Ectodermal cell (in vitro differentiated cells): ENCODE data around the gene APOE.
"Not testable (repeated sequence)": the region's sequence is repeated elsewhere in the genome, so short reads cannot be mapped to it uniquely, and the experiment has no call there.

Experiments used
- H3K27ac ChIP-seq: 2 replicates; pipeline ENCODE4 v1.7.0; 2013; ENCODE audit warnings: mild to moderate bottlenecking, low read depth, low read length; ENCODE audit not compliant: insufficient read depth, poor library complexity, severe bottlenecking
- H3K27me3 ChIP-seq: 2 replicates; pipeline ENCODE4 v1.7.0; 2013; ENCODE audit warnings: mild to moderate bottlenecking, low read length; ENCODE audit not compliant: insufficient read depth, control insufficient read depth, poor library complexity, severe bottlenecking
- H3K36me3 ChIP-seq: one replicate; pipeline ENCODE4 v1.7.0; 2013; ENCODE audit warnings: low read length; ENCODE audit not compliant: control insufficient read depth, insufficient read depth
- H3K4me1 ChIP-seq: one replicate; pipeline ENCODE4 v1.7.0; 2013; ENCODE audit warnings: low read length; ENCODE audit not compliant: control insufficient read depth, insufficient read depth
- H3K4me3 ChIP-seq: 2 replicates; pipeline ENCODE4 v1.7.0; 2013; ENCODE audit warnings: low read depth, low read length, control low read depth; ENCODE audit not compliant: insufficient read depth
- H3K9me3 ChIP-seq: 2 replicates; pipeline ENCODE4 v1.7.0; 2013; ENCODE audit warnings: mild to moderate bottlenecking, low read length, moderate library complexity; ENCODE audit not compliant: control insufficient read depth
- whole genome bisulfite sequencing, 2 experiments: methylation state at CpG; one replicate each; pipeline ENCODE4 v1.1.7; 2013; ENCODE audit warnings: missing lambda C conversion rate in 2 of 2; 5-methylcytosine and 5-hydroxymethylcytosine counted together

Gene APOE

DNA sequence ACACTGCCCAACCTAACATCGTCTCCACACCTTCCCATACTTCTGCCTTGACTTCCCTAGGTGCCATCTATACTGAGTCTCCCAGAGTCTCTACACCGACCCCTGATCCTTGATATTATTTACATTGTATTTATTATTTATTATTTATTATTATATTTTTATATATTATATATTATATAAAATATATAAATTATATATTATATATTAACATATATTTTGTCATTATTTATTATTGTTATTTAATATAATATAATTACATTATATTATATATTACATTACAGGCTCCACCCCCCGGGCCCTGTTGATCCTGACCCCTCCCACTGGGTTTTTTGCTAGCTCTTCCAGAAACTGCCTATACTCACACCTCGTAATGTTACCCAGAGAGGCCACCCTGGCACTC, 32.9 kb upstream of the APOE start:
- H3K36me3 ChIP-seq, result peaks cover 75% of the 10 kb centered on the region

GRCh38 chr19:44874317-44874716, 31.3 kb upstream of the APOE start:
- Histone ChIP-seq H3K27ac (no peak overlapping the region), H3K27me3 (no peaks in the 10 kb centered on the region), H3K36me3 (peaks cover 74% of the 10 kb centered on the region), H3K4me3 (no peak overlapping the region), H3K4me1 (peaks cover 5% of the 10 kb centered on the region), H3K9me3 (no peaks in the 10 kb centered on the region)
- 95 to 97% methylated on average over 16 of the region's 16 CpGs for WGBS, 2 experiments

More for the DNA sequence above, 32.9 kb upstream of the APOE start:
- Histone ChIP-seq H3K4me3 (no peak overlapping the region), H3K4me1 (peaks cover 5% of the 10 kb centered on the region), H3K9me3 (no peaks in the 10 kb centered on the region), H3K27ac (no peak overlapping the region), H3K27me3 (no peaks in the 10 kb centered on the region)
- 77 to 81% methylated on average over 3 of the region's 4 CpGs for WGBS, 2 experiments

- no peak overlapping the region for H3K27ac ChIP-seq
- peaks cover 5% of the 10 kb centered on the region for H3K4me1 ChIP-seq
- H3K36me3 ChIP-seq, result peaks cover 64% of the 10 kb centered on the region
- H3K9me3 ChIP-seq, result no peaks in the 10 kb centered on the region
- no peaks in the 10 kb centered on the region for H3K27me3 ChIP-seq
- no peak overlapping the region for H3K4me3 ChIP-seq
- 94 to 96% methylated on average over 22 of the region's 22 CpGs for WGBS, 2 experiments
Observed at GRCh38 chr19:44875666-44876451, 29.7 kb upstream of the APOE start.

- Histone ChIP-seq H3K36me3 (peaks cover 59% of the 10 kb centered on the region), H3K9me3 (no peaks in the 10 kb centered on the region), H3K4me1 (peaks cover 5% of the 10 kb centered on the region), H3K27ac (no peak overlapping the region), H3K27me3 (no peaks in the 10 kb centered on the region), H3K4me3 (no peak overlapping the region)
- WGBS, 2 experiments, result 77 to 81% methylated on average over 5 of the region's 5 CpGs
Observed at GRCh38 chr19:44876930-44877535, 28.6 kb upstream of the APOE start.

DNA sequence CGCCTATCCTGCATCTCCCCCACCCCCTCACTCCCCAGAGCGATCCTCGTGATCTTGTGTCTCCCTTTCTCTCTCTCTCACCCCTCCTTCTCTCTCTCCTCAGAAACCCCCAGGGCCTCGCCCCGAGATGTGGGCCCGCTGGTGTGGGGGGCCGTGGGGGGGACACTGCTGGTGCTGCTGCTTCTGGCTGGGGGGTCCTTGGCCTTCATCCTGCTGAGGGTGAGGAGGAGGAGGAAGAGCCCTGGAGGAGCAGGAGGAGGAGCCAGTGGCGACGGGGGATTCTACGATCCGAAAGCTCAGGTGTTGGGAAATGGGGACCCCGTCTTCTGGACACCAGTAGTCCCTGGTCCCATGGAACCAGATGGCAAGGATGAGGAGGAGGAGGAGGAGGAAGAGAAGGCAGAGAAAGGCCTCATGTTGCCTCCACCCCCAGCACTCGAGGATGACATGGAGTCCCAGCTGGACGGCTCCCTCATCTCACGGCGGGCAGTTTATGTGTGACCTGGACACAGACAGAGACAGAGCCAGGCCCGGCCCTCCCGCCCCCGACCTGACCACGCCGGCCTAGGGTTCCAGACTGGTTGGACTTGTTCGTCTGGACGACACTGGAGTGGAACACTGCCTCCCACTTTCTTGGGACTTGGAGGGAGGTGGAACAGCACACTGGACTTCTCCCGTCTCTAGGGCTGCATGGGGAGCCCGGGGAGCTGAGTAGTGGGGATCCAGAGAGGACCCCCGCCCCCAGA, 27.3 kb upstream of the APOE start:
- H3K4me3 ChIP-seq, result no peak overlapping the region
- H3K9me3 ChIP-seq, result no peaks in the 10 kb centered on the region
- H3K4me1 ChIP-seq, result peaks cover 5% of the 10 kb centered on the region
- H3K27ac ChIP-seq, result no peak overlapping the region
- H3K27me3 ChIP-seq, result no peaks in the 10 kb centered on the region
- WGBS, 2 experiments, result 92 to 93% methylated on average over 26 of the region's 26 CpGs
- H3K36me3 ChIP-seq, result peaks cover 48% of the 10 kb centered on the region

GRCh38 chr19:44879309-44880065, 26.1 kb upstream of the APOE start:
- H3K4me3 ChIP-seq, result no peak overlapping the region
- H3K27ac ChIP-seq, result no peak overlapping the region
- no peaks in the 10 kb centered on the region for H3K9me3 ChIP-seq
- H3K4me1 ChIP-seq, result peaks cover 5% of the 10 kb centered on the region
- peaks cover 40% of the 10 kb centered on the region for H3K36me3 ChIP-seq
- 89 to 91% methylated on average over 17 to 18 of the region's 18 CpGs for WGBS, 2 experiments
- H3K27me3 ChIP-seq, result no peaks in the 10 kb centered on the region

GRCh38 chr19:44882063-44882462, 23.5 kb upstream of the APOE start:
- Histone ChIP-seq H3K27me3 (no peaks in the 10 kb centered on the region), H3K36me3 (peaks cover 26% of the 10 kb centered on the region), H3K4me3 (no peak overlapping the region), H3K9me3 (no peaks in the 10 kb centered on the region), H3K4me1 (peaks cover 1% of the 10 kb centered on the region), H3K27ac (no peak overlapping the region)
- 92 to 93% methylated on average over 15 of the region's 15 CpGs for WGBS, 2 experiments

DNA sequence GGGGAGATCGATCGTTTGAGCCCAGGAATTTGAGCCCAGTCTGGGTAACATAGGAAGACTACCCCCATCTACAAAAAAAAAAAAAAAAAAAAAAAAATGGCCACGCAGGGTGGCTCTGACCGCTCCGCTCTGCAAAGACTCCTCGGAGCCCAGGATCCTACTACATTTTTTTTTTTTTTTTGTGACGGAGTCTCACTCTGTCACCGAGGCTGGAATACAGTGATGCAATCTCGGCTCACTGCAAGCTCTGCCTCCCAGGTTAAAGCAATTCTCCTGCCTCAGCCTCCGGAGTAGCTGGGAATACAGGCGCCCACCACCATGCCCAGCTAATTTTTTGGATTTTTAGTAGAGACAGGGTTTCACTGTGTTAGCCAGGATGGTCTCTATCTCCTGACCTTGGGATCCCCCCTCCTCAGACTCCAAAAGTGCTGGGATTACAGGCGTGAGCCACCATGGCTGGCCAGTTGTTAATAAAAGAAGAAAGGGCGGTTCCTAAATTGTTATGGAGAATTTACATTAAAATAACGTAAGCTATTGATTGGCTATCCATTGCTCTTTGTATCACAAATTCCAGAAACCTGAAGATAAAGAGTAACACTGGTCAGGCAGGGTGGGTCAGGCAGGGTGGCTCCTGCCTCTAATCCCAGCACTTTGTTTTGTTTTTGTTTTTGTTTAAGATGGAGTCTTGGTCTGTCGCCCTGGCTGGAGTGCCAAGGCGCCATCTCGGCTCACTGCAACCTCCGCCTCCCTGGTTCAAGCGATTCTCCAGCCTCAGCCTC, 22.8 kb upstream of the APOE start:
- not testable (repeated sequence) for H3K27ac ChIP-seq, H3K9me3 ChIP-seq, H3K4me1 ChIP-seq, H3K4me3 ChIP-seq, H3K27me3 ChIP-seq
- H3K36me3 ChIP-seq, result peaks cover 23% of the 10 kb centered on the region
- WGBS, 2 experiments, result 89 to 93% methylated on average over 18 to 19 of the region's 19 CpGs

DNA sequence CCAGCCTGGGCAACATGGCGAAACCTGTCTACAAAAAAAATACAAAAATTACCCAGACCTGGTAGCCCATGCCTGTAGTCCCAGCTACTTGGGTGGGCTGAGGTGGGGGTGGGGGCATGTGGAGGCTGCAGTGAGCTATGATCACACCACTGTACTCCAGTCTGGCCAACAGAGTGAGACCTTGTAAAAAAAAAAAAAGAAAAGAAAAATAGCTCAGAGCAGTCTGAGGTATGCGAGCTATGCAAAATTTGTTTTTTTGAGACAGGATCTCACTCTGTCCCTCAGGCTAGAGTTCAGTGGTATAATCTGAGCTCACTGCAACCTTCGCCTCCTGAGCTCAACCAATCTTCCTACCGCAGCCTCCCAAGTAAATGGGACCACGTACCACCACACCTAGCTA, 21.7 kb upstream of the APOE start:
- Histone ChIP-seq H3K27me3 (no peaks in the 10 kb centered on the region), H3K4me1 (no peaks in the 10 kb centered on the region), H3K9me3 (no peaks in the 10 kb centered on the region), H3K36me3 (peaks cover 18% of the 10 kb centered on the region), H3K4me3 (no peak overlapping the region), H3K27ac (no peak overlapping the region)
- 97 to 99% methylated on average over 5 of the region's 5 CpGs for WGBS, 2 experiments
